Mesenchymal stem cell (in vitro differentiated cells and primary cell): Measurements from ENCODE around the gene TXNDC5.

ENCODE experiments used
- DNase-seq: peaks from one replicate; pipeline ENCODE4 v3.0.0-alpha.2; 2013
- H2AFZ ChIP-seq: one replicate; pipeline ENCODE4 v1.6.1; 2013; ENCODE audit warnings: low read depth, mild to moderate bottlenecking, control low read depth, inconsistent platforms, low read length, moderate library complexity
- H2AK5ac ChIP-seq: 2 replicates; pipeline ENCODE4 v1.6.1; 2013; ENCODE audit warnings: low read length, moderate library complexity, mild to moderate bottlenecking, inconsistent platforms; ENCODE audit not compliant: severe bottlenecking
- H2BK120ac ChIP-seq: one replicate; pipeline ENCODE4 v1.6.1; 2013; ENCODE audit warnings: low read depth, mild to moderate bottlenecking, inconsistent platforms, low read length, moderate library complexity
- H2BK12ac ChIP-seq, 2 experiments: one replicate each; pipeline ENCODE4 v1.6.1; 2013; ENCODE audit warnings: inconsistent platforms in 2 of 2, low read length in 2 of 2, mild to moderate bottlenecking in 2 of 2, moderate library complexity in 2 of 2, control low read depth in 1 of 2
- H2BK15ac ChIP-seq: one replicate; pipeline ENCODE4 v1.6.1; 2013; ENCODE audit warnings: mild to moderate bottlenecking, low read depth, inconsistent platforms; ENCODE audit not compliant: poor library complexity, severe bottlenecking
- H2BK5ac ChIP-seq: 2 replicates; pipeline ENCODE4 v1.6.1; 2013; ENCODE audit warnings: low read depth, mild to moderate bottlenecking, low read length, control low read depth, inconsistent platforms; ENCODE audit not compliant: poor library complexity, severe bottlenecking
- H3K14ac ChIP-seq, 2 experiments: one replicate each; pipeline ENCODE4 v1.6.1; 2013; ENCODE audit warnings: inconsistent platforms in 2 of 2, low read length in 2 of 2, control low read depth in 1 of 2, mild to moderate bottlenecking in 1 of 2, moderate library complexity in 1 of 2
- H3K18ac ChIP-seq, 2 experiments: one replicate each; pipeline ENCODE4 v1.6.1; 2013; ENCODE audit warnings: inconsistent platforms in 2 of 2, low read length in 2 of 2, control low read depth in 1 of 2, low read depth in 1 of 2, mild to moderate bottlenecking in 1 of 2
- H3K23ac ChIP-seq, 2 experiments: one replicate each; pipeline ENCODE4 v1.6.1; 2013; ENCODE audit warnings: inconsistent platforms in 2 of 2, low read length in 2 of 2, mild to moderate bottlenecking in 2 of 2, moderate library complexity in 2 of 2, control low read depth in 1 of 2
- H3K27ac ChIP-seq: 2 replicates; pipeline ENCODE4 v1.5.1; 2013; ENCODE audit warnings: mild to moderate bottlenecking, moderate library complexity, low read length, control low read depth, inconsistent platforms; ENCODE audit not compliant: poor library complexity, severe bottlenecking
- H3K27me3 ChIP-seq, 2 experiments: 2 replicates each; pipeline versions ENCODE4 v1.6.1 to v1.7.0; 2013; ENCODE audit warnings: low read length in 2 of 2, mild to moderate bottlenecking in 2 of 2, moderate library complexity in 2 of 2, control low read depth in 1 of 2, inconsistent platforms in 1 of 2; ENCODE audit not compliant: control insufficient read depth in 1 of 2, insufficient read depth in 1 of 2
- H3K36me3 ChIP-seq, 2 experiments: 2 replicates each; pipeline versions ENCODE4 v1.6.1 to v1.7.0; 2013; ENCODE audit warnings: low read length in 2 of 2, control low read depth in 1 of 2, inconsistent platforms in 1 of 2, low read depth in 1 of 2, mild to moderate bottlenecking in 1 of 2; ENCODE audit not compliant: insufficient read depth in 2 of 2, control insufficient read depth in 1 of 2
- H3K4ac ChIP-seq, 2 experiments: one replicate each; pipeline ENCODE4 v1.6.1; 2013; ENCODE audit warnings: inconsistent platforms in 2 of 2, low read length in 2 of 2, mild to moderate bottlenecking in 2 of 2, moderate library complexity in 2 of 2, control low read depth in 1 of 2, low read depth in 1 of 2
- H3K4me1 ChIP-seq: 2 replicates; pipeline ENCODE4 v1.6.1; 2013; ENCODE audit warnings: low read depth, low read length, control low read depth; ENCODE audit not compliant: control insufficient read depth, insufficient read depth
- H3K4me2 ChIP-seq: 2 replicates; pipeline ENCODE4 v1.6.1; 2013; ENCODE audit warnings: low read length, mild to moderate bottlenecking, inconsistent platforms; ENCODE audit not compliant: poor library complexity, severe bottlenecking
- H3K4me3 ChIP-seq, 2 experiments: 2 replicates each; pipeline versions ENCODE4 v1.5.1 to v1.7.0; 2013; ENCODE audit warnings: low read length in 2 of 2, mild to moderate bottlenecking in 2 of 2, control low read depth in 1 of 2, low read depth in 1 of 2; ENCODE audit not compliant: insufficient read depth in 1 of 2
- H3K79me1 ChIP-seq: replicated peaks from 2 replicates; pipeline ENCODE4 v1.6.1; 2013; ENCODE audit warnings: mild to moderate bottlenecking, control low read depth, low read length, inconsistent platforms; ENCODE audit not compliant: poor library complexity, severe bottlenecking
- H3K9ac ChIP-seq: 2 replicates; pipeline ENCODE4 v1.7.0; 2013; ENCODE audit warnings: mild to moderate bottlenecking, low read length, moderate library complexity
- H3K9me3 ChIP-seq: 2 replicates; pipeline ENCODE4 v1.7.0; 2013; ENCODE audit warnings: mild to moderate bottlenecking, low read length; ENCODE audit not compliant: control insufficient read depth
- H4K8ac ChIP-seq: one replicate; pipeline ENCODE4 v1.6.1; 2013; ENCODE audit warnings: inconsistent platforms, mild to moderate bottlenecking, low read length, moderate library complexity
- H4K91ac ChIP-seq: one replicate; pipeline ENCODE4 v1.6.1; 2013; ENCODE audit warnings: mild to moderate bottlenecking, low read length, inconsistent platforms
- WGBS: methylation state at CpG from one replicate; pipeline ENCODE4 v1.1.7; 2013; ENCODE audit warnings: mixed read lengths; 5-methylcytosine and 5-hydroxymethylcytosine counted together

The TXNDC5 gene

DNA sequence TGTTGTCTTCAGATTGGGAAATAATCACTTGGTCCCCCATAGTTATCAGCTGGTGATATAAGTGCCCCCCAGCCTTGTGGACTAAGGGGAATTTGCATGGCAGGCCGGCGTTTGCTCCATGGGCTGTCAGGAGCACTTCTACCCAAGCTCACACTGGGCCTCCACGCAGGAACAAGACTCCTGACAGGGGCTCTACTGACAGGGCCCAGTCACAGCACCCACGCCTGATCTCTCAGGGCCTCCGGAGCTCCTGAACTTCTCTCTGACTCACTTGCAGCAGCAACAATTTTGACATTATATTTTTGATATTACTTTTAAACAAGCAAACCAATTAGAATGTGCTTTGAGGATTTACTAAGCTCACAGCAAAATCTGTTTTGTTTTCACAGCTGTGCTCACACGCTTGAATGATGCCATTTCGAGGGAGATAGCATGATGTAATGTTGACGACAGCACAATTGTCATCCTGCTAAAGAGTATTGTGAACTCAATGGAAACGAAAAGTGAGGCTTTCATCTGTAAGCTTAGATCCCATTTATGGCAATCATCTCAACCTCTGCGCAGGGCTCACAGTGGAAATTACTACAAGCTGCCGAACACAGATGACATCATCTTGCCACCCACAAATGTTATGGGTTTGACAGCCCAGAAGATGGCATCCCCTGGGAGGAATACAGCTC is 28.7 kb upstream of the TXNDC5 start:
- no peak overlapping the region for H2BK120ac ChIP-seq
- H3K9ac ChIP-seq = peak overlapping the region; percentile 3
- H4K8ac ChIP-seq = no peak overlapping the region
- no peak overlapping the region for H3K23ac ChIP-seq
- H3K14ac ChIP-seq = no peak overlapping the region
- no peak overlapping the region for H3K27ac ChIP-seq
- H2BK15ac ChIP-seq = no peak overlapping the region
- H2AK5ac ChIP-seq = no peak overlapping the region
- H3K4me3 ChIP-seq = peak overlapping the region in 1 of 2 experiments; percentile 19
- WGBS = 80% methylated on average over 11 of the region's 11 CpGs
- H3K79me1 ChIP-seq = no peaks in the 10 kb centered on the region
- H3K9me3 ChIP-seq = no peaks in the 10 kb centered on the region
- H2BK12ac ChIP-seq = no peak overlapping the region
- H3K4me2 ChIP-seq = no peak overlapping the region
- H3K4me1 ChIP-seq = peaks cover 5% of the 10 kb centered on the region
- no peak overlapping the region for H3K4ac ChIP-seq
- H2AFZ ChIP-seq = no peak overlapping the region
- H3K18ac ChIP-seq = no peak overlapping the region
- no peaks in the 10 kb centered on the region for H3K36me3 ChIP-seq
- no peak for DNase-seq
- H2BK5ac ChIP-seq = no peak overlapping the region
- H3K27me3 ChIP-seq = peaks cover 4 to 5% of the 10 kb centered on the region in 2 experiments
- H4K91ac ChIP-seq = no peak overlapping the region

DNA sequence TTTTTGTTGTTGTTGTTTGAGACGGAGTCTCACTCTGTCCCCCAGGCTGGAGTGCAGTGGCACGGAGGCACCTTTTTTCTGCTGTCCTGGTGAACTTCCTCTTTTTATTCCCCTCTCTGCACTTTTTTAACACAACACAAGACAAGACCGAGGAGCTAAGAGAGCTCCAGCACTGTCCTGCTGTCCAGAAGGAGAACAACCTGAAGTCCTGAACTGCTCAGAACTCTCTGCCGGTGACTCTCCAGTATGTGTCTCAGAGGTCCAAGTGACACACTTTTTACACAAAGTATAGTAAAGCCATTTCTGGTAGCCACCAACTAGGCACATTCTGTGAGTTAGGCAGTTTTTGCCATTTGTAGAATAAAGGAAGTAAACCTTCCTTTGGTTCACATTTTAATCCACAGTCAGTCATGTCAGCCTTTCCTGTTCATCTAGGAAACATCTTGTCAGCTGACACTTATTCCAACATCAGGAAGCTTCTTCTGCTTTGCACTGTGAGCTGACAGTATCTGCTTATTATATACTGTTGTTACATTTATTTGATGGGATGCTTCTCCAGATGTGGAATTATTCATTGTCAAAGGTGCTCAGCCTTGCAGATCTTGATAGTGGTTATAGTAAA is 28.1 kb upstream of the TXNDC5 start:
- Histone ChIP-seq H3K9me3 (no peaks in the 10 kb centered on the region), H4K91ac (no peak overlapping the region), H2BK12ac (no peak overlapping the region), H3K9ac (no peak overlapping the region), H3K4me2 (no peak overlapping the region), H2AFZ (no peak overlapping the region), H2BK15ac (no peak overlapping the region), H3K18ac (no peak overlapping the region), H2BK120ac (no peak overlapping the region), H2AK5ac (no peak overlapping the region), H3K27me3 (peaks cover 4 to 5% of the 10 kb centered on the region in 2 experiments), H3K27ac (no peak overlapping the region), H4K8ac (no peak overlapping the region), H2BK5ac (no peak overlapping the region), H3K79me1 (no peaks in the 10 kb centered on the region), H3K4me1 (peaks cover 5% of the 10 kb centered on the region), H3K4me3 (no peak overlapping the region), H3K14ac (no peak overlapping the region), H3K23ac (no peak overlapping the region), H3K36me3 (no peaks in the 10 kb centered on the region), H3K4ac (no peak overlapping the region)
- DNase-seq = no peak
- WGBS = 93% methylated on average over 4 of the region's 4 CpGs

DNA sequence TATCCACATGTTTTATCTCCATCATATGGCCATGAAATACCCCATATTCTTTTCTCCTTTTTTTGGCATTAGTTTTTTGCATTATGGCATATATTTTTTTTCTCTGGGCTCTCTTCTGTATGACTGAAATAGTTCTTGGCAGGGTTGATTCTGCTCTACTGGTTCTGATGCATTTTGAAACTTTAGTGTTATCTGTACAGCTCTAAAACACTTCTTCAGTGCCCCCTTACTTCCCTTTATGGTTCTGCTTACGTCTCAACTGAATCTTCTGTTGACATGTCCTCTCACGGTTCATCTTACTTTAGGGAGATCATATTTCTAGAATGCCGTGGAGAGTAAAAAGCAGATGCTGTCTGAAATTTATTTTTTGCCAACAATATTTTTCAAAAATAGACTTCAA is 23.2 kb upstream of the TXNDC5 start:
- Histone ChIP-seq H2BK120ac (no peak overlapping the region), H2BK5ac (no peak overlapping the region), H3K9me3 (no peaks in the 10 kb centered on the region), H3K14ac (no peak overlapping the region), H3K18ac (no peak overlapping the region), H2AK5ac (no peak overlapping the region), H2AFZ (no peak overlapping the region), H3K79me1 (no peaks in the 10 kb centered on the region), H2BK15ac (no peak overlapping the region), H3K4ac (no peak overlapping the region), H4K8ac (no peak overlapping the region), H3K27ac (no peak overlapping the region), H3K27me3 (peaks cover 4 to 10% of the 10 kb centered on the region in 2 experiments), H2BK12ac (no peak overlapping the region), H3K23ac (no peak overlapping the region), H3K9ac (no peak overlapping the region), H3K4me3 (no peak overlapping the region), H3K4me1 (no peaks in the 10 kb centered on the region), H3K36me3 (no peaks in the 10 kb centered on the region), H4K91ac (no peak overlapping the region), H3K4me2 (no peak overlapping the region)
- WGBS = 59% methylated on average over 2 of the region's 3 CpGs
- no peak for DNase-seq

DNA sequence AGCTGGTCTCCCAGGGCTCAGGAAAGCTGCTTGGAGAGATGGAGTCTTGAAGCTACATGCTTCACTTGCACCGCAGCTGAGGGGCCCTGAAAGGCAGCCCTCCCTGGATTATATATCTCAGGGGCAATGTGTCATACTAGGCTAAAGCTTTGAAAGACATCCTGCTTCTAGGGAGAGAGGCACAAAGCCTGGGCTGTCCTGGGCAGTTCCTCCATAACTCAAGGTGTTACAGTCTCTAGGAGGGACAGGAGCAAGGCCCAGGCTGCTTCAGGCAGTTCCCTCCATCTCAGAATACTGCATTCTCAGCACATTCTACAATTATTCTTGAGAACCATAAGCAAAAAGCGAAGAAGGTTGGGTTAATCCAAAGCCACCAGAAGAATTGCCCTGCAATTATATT is 22.0 kb upstream of the TXNDC5 start:
- Histone ChIP-seq H2BK15ac (no peak overlapping the region), H3K79me1 (no peaks in the 10 kb centered on the region), H3K36me3 (no peaks in the 10 kb centered on the region), H4K8ac (no peak overlapping the region), H3K27me3 (peaks cover 4 to 10% of the 10 kb centered on the region in 2 experiments), H2BK120ac (no peak overlapping the region), H2BK12ac (no peak overlapping the region), H3K4ac (no peak overlapping the region), H3K14ac (no peak overlapping the region), H2AK5ac (no peak overlapping the region), H3K9me3 (no peaks in the 10 kb centered on the region), H3K9ac (no peak overlapping the region), H4K91ac (no peak overlapping the region), H3K4me2 (no peak overlapping the region), H3K23ac (no peak overlapping the region), H3K4me1 (no peaks in the 10 kb centered on the region), H3K27ac (no peak overlapping the region), H2AFZ (no peak overlapping the region), H2BK5ac (no peak overlapping the region), H3K4me3 (no peak overlapping the region), H3K18ac (no peak overlapping the region)
- 75% methylated on average over 1 of the region's 2 CpGs for WGBS
- no peak for DNase-seq
